HPDE6-E6E7 (cell line): ENCODE measurements around the gene ECHDC3.
"Not testable (repeated sequence)": the region's sequence is repeated elsewhere in the genome, so short reads cannot be mapped to it uniquely, and the experiment has no call there.

Experiments used
- DNase-seq: peaks from one replicate; pipeline ENCODE4 v3.0.0; 2011; ENCODE audit warnings: missing footprints; ENCODE audit errors: extremely low spot score

ECHDC3 gene

DNA sequence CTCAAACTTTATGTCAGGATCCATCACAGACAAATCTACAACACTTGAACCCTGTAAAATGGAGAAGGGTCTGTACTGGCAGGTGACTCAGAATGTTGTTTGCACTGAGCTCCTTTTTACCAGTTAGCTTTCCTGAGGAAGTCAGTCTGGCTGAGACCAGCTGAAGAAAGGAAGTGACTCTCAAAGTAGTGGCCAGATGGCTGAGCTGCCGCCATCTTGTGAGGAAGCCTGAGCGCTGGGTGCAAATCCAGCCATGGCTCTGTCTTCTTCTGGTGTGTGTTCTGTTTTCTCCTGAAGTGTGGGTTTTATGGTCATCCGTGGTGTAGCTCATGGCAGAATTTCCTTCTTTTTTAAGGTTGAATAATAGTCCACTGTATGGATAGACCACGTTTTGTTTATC, 25.5 kb upstream of the ECHDC3 start:
- no peak for DNase-seq

DNA sequence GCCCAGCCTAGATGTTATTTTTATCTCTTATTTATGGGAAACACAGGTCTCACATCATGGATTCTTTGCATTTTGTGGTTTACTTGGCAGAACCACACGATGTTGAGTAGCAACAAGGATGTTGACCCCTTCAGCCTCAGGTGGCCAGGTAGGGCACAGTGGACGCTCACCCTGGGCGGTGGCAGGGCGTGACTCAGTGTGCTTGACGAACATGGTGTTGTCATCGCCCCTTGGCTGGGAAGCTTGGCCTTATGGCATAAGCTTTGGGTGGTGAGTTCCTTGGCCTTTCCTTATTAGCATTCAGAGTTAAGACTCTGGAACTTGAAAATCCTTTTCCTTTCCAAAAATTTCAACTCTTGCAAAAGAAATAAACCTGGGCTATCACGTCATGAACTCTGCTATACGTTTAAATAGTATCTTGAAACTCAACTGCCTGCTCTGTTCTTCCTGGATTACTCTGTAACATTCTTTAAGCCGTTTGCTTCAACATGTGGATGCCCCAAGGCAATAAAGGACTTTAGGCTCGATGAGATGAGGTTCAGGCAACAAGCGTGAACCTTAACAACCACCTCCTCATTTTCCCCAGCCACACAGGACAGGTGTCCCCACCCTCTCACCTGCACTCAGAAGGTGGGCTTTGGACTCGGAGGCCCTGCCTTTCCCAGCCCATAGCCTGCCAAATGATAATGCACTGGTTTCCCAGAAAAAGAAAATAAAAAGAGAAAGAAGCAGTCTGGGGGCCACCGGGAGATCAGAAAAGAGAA, 22.5 kb upstream of the ECHDC3 start:
- DNase-seq: no peak

DNA sequence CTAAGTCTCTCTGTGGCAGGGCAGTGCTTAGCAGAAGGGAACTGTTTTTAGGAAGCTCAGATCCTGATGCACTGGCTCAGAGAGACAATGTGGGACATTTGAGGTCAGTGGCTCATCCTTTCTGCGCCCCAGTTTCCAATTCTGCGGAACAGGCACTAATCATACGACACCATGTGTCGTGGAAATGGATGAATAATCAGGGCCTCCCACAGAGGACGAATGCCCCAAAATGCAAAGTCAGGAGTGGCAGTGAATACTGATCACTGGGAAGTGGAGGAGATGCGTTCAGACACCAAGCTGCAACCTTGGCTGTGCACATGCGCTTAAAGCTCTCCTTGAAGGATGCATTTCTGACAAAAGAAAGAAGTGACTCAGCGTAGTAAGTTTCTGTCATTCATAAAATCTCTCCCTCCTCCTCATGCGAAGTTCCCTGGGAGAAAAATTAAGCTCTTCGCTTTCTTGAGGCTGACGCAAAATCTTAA, 21.9 kb upstream of the ECHDC3 start:
- DNase-seq: no peak

DNA sequence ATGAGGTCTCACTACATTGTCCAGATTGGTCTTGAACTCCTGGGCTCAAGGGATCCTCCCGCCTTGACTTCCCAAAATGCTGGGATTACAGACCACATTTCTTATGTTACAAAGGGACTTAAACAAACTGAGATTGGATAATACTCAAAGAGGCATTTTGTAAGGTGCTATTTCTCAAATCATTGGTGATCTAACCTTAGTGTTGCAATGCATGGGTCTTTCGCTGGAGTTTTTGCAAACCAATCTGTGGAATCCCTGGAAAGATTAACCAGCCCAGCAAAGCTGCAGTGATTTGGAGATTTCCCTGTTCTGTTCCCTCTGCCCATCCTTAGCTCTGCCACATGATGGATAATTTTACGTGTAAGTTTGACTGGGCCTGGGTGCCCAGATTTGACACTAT, 20.4 kb upstream of the ECHDC3 start:
- no peak for DNase-seq

DNA sequence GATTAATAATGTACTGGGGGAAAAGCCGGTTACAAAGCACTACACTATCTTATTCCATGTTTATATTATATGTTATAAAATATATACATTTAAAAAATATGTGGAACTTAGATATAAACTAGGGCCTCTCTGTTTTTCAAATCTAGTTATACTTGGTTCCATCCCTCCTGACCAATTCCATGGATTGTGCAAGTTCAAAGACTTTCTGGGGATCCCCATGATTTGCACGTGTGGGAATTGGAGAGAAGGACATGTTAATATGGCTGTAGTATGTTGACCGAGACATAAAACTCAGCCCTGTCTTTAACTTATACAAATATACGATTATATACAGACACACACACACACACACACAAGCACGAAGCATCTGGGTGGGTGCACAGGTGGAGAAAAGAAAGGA, 18.8 kb upstream of the ECHDC3 start:
- DNase-seq: no peak

DNA sequence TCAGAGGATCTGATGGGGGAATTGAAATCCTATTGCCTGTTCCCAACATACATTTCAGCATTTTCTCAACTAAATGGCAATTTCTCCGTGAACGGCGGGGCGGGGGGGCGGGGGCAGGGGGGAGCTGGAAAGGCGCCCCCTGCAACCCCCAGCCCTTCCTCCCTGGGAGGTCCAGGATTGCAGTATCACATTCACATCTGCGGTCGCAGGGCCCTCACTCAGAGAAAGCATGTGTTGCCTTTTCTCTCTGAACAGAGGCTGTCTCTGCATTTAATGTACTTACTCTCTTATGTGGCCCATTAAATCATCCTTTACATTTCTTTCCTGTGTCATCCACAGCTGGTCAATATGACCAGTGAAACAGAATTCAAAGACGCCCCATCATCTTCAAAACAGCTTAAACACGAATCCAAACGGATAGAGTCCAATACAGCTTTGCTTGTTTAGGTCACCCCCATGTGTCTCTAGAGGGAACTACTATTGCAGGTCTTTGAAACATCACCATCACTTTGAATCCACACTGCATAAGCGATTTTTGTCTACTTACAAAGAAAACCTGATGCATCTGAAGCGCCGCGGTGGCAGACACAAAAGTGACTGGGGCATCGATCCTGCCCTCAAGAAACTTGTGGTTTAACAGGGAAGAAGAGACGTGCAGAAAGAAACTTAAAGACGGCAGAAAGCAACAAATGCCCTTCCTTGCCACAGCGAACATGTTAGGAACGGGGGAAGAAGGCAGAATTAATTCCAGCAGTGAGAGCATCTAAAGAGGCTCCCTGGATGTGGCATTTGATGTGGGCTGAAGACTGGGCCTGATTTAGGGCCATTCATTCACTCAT, 17.0 kb upstream of the ECHDC3 start:
- DNase-seq: peak; percentile 29

DNA sequence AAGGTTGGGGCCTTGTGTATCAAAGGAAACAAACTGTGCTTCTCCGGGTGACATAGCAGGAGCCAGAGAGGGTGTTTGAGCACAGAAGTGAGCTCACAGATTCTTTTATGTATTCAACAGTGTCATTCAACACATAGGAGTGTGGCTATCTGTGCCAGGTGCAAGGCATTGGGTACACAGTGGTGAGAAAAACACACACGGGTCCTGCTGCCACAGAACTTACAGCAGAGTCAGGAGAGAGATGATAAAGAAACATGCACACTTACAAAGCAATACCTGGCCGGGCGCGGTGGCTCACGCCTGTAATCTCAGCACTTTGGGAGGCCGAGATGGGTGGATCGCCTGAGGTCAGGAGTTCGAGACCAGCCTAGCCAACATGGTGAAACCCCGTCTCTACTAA, 16.3 kb upstream of the ECHDC3 start:
- no peak for DNase-seq

DNA sequence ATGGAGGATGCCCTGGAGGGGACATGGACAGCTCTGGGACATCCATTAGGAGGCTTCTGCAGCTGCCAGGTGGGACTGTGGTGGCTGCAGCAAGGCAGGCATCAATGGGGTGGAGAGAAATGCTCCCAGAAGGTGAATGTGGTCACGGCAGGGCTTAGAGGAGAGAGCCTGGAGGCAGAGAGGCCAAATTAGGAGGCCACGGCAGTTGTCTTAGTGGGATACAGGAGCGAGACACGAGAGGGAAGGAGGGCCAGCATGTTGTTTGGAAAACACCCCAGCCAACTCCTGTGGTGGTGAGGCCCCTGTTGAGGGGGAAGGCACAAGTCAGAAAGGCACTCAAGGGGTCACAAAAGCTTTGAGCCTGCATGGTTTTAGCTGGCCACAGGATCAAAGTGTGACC, 14.6 kb upstream of the ECHDC3 start:
- no peak for DNase-seq

DNA sequence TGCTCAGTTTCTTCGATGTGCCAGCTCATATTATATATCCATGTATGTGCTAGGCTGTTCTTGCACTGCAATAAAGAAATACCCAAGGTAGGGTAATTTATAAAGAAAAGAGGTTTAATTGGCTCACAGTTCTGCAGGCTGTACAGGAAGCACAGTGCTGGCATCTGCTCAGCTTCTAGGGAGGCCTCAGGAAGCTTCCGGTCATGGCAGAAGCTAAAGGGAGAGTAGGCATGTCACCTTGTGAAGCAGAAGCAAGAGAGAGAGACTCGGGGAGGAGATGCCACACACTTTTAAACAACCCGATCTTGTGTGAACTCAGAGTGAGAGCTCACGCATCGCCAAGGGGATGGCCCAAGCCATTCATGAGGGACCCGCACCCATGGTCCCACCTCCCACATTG, 13.8 kb upstream of the ECHDC3 start:
- no peak for DNase-seq

DNA sequence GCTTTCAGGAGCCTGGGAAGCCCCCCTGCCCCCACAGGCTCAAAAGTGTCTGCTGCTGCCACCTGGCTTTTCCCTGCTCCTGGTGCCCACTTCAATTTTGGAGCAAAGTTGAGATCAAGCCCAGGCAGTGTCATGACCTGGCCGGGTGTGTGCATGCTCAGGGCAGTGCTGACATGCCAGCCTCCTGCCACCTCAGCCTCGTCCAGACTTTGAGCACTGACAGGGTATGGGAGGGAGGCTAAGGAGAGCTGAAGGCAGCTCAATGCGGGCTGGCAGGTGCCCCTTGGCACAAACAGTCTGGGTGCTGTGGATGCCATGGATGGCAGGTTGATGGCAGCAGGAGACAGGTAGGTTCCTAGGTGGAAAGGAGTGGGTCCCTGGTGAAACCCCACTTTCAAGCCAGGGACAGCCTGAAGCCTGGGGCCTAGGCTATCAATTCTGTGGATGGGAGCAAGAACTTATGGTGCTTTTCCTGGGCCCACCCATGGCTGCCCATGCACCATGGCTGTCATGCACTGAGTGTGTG, 12.3 kb upstream of the ECHDC3 start:
- no peak for DNase-seq

DNA sequence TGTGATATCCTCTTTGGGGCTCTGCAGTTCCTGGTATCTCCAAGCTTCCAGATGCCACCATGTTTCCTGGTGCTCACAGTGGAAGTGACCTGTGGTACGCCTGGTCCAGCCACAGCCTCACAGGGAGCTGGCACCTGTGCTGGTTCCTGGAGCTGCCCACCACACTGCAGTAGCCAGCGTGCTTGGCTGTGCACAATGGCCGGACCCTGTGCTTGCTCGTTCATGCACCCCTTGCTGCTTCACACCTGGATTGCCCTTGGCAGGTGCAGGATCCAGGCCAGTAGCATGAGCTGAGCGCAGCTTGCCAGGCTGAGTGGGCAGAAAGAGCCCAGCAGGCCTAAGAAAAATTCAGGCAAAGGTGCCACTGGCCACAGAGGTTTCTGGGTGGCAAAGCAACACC, 11.4 kb upstream of the ECHDC3 start:
- DNase-seq: no peak

DNA sequence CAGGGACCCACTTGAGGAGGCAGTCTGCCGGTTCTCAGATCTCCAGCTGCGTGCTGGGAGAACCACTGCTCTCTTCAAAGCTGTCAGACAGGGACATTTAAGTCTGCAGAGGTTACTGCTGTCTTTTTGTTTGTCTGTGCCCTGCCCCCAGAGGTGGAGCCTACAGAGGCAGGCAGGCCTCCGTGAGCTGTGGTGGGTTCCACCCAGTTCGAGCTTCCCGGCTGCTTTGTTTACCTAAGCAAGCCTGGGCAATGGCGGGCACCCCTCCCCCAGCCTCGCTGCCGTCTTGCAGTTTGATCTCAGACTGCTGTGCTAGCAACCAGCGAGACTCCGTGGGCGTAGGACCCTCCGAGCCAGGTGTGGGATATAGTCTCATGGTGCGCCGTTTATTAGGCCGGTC, 5.4 kb upstream of the ECHDC3 start:
- not testable (repeated sequence) for DNase-seq

DNA sequence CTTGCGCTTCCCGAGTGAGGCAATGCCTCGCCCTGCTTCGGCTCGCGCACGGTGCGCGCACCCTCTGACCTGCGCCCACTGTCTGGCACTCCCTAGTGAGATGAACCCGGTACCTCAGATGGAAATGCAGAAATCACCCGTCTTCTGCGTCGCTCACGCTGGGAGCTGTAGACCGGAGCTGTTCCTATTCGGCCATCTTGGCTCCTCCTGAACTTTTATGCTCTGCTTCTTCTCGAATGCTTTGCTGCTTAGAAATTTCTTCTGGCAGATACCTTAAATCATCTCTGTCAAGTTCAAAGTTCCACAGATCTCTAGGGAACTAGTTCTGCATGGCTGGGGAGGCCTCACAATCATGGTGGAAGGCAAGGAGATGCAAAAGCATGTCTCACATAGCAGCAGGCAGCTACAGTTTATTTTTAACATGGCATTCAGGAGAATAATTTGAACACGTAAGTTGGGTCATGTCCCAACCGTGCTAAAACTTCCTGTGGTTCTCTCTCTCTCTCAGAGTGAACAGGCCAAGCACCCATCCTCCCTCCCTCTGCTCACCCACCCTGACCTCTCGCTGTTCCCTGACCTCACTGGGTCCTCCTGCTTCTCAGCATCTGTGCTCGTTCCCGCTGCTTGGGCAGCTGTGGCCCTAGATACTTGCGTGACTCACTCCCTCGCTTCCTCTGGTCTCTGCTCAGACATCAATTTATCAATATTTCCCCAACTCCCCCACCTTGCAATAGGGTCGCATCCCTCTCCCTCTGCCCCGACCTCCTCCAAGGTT, 4.7 kb upstream of the ECHDC3 start:
- not testable (repeated sequence) for DNase-seq

DNA sequence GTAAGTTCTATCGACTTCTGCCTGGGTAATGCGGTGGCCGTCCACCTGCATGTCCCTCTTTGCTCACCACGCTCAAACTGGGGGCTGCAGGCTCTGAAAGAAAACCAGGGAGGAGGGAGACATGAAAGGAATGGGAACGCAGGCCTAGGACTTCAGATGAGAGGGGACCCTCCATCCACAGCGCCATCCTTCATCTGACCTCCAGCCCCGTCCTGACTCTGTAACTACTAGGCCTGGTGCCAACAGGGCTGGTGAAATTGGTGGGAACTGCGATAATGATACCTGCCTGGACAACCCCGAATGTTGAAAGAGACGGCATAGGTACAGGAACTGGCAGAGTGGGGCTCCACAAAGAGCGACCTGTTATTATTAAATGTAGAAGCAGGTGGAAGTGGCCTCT, 1.3 kb upstream of the ECHDC3 start:
- DNase-seq: no peak

DNA sequence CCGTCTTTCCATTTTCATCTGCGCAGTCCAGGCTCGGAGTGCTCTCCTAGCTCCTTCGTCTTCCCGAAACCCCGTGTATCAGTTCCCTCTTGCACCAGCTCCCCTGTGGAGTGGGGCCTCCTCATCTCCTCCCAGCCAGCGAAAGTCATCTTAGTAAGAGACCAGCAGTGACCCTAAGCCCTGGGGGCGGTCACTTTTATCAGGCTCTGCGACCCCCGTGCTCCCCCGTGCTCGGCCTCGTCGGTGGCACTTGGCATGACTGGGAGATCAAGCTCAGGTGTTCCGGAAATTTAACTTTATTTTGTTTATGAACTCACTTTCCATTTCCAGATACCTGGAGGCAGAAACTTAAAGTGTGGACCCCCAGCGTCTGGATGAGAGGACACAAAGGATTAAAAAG, 574 bp upstream of the ECHDC3 start:
- no peak for DNase-seq

DNA sequence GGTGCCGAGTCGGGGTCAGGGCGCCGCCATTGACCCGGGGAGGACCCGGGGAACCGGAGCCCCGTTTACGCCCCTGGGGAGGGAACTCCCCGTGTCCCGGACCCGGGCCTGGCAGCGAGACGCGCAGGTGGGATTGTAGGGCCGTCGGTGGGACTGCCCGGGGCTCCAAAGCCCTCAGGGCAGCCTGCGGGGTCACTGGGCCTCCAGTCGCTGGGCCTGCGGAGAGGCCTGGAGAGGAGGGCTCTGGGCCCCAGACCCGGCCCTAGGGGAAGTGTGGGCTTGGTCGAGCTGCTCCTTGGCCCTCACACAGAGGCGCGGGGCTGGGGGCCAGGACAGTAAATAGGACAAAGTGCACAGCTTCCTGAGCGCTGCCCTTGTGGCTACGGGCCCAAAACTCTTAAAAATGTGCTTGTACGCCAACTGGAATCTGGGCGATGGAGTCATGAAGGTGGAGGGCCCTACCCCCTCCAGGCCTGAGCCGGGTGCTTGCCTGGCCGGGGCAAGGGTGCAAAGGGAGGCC, 657 bp downstream of the ECHDC3 start:
- DNase-seq: no peak

DNA sequence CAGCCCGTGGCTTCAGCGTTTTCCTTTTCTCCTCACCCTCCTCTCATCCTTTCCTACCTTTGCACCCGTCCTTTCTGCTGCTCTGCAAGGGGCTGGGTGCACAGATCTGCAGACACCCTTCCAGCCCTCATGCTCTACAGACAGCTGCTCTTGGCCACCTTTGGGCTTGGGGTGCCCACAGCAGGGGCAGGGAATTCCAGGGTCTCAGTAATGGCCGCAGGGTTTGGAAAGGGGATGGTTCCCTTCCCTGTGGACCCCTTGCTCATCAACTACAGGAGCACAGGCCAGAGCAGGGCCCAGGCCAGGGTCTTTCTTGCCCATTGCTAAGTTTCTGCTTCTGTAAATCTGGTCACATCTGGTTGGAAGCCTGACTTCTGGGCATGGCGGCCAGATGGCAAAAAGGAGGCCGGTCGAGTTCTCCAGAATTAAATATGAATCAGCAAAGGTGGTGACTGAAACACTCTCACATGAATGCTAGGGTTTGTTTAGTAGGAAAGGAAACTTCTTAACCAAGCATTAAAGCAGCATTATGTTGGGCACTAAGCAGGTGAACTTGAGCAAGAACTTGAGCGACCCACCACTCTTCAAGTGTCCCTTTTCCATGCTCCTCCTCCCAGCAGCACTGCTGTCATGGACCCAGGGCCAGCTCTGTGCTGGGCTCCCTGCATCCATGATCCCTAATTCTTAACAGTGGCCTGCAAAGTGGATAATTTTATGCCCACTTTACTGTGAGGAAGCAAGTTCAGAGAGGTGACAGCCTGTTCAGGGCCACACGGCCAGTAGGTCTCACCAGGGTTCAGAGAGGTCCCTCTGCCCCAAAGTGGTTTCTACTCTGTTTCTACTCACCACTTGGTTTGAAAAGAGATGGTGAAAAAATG, 1.5 kb downstream of the ECHDC3 start:
- DNase-seq: no peak

DNA sequence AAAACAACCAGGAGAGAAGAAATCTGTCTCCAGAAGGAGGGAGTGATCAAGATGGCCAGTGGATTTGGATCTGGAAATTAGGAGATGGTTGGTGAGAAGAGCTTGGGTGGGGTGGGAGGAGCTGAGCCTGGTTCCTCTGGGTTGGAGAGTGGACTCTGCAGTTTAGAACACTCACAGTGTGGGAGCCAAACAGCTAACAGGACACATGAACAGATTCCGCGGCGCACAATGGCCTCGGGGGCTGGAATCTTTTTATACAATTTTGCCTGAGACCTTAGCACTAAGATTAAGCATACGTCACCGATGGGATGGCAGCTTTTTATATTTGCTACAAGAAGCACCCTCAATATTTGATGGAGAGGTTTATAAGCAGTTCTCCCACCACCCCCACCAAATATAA, 2.9 kb downstream of the ECHDC3 start:
- no peak for DNase-seq

DNA sequence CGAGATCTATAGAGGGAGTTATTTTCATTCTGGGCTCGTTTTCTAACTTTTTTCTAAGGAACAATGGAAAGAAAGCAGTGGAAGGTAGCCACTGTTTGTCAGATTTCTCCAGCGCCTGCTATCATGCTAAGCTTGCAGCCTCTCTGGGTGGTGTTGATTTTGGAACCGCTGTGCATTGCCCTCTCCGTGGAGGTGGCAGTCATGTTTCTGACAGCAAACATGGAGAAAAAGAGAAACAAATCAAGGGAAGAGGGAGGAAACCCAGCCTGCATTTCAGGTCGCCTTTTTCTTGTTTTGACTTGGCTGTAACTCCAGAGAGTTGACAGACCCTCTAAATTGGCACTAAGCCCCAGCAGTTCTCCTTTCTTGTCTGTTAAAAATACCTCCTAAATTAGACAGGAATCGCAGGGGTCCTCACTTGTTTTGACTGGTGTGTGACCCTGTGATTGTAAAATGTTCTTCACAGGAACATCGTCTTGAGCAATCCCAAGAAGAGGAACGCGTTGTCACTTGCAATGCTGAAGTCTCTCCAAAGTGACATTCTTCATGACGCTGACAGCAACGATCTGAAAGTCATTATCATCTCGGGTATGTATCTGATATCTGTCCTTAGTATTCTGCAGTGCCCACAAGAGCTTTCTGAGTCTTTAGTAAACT, 4.8 kb downstream of the ECHDC3 start:
- no peak for DNase-seq

DNA sequence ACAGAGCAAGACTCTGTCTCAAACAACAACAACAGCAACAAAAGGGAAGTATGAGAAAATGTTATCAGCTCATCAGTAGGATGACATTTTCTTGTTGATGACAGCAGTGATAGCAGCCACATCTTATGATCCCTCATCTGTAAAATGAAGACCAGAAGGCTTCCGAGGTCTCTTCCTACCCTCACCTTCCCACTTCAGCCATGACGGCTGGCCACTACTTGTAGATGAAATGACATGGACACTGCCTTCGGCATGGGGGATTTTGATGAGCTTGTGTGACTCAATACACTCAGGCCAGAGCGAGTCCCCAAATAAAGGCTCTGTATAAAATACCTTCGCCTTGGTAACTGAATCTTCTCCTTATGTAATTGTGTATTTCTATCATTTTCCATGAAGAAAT, 6.7 kb downstream of the ECHDC3 start:
- no peak for DNase-seq
